Measurements from ENCODE around the gene HNF4A. TPM values are rescaled to one million over a fixed set of nuclear protein-coding genes. Genes with fewer than 3 reads are reported as not detected.

HNF4A gene
- total RNA-seq, 2 donors from 2014 or later = not detected

DNA sequence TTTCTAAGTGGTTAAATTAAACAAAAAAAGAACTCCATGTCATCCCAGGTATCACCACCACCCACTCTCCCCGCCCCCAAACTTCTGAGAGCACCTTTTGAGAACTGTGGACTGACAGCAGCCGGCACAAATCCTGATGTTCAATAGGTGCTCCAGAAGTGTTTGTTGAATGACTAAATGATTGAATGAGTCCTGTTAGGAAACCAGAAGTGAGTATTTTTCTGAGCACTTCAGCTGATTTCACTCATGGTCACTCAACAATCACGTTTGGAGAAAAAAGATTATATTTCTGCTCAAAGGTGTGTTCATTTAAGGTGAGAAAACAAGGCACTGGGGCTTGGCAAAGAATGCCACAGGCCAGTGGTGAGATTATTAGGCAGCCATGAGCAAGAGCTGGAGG is 6.2 kb upstream of the HNF4A start:
- Histone ChIP-seq H3K27ac (no peak overlapping the region), H3K4me1 (no peaks in the 10 kb centered on the region), H3K27me3 (no peaks in the 10 kb centered on the region), H3K4me3 (no peak overlapping the region), H3K36me3 (no peaks in the 10 kb centered on the region), H3K9me3 (no peaks in the 10 kb centered on the region)
- DNase-seq (ENCODE audit: low spot score) = no peak
- TF ChIP-seq CTCF (IDR thresholded peaks at IDR 0.05) = no peak

DNA sequence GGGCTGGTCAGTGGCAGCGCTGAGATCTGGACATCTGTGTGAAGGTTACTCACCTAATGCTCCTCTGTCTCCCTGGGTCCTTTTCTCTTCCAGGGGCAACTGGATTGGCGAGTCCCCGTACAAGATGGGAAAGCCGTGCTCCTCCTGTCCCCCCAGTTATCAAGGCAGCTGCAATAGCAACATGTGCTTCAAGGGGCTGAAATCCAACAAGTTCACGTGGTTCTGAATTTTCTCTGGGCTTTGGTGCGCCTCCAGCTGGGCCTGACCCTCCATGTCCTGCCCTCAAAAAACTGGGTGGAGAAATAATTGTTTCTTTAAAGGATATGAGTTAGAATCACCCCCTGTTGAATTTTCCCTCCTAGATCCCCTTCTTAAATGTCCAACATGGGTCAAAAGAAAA is 4.9 kb upstream of the HNF4A start:
- Histone ChIP-seq H3K4me1 (no peaks in the 10 kb centered on the region), H3K36me3 (no peaks in the 10 kb centered on the region), H3K4me3 (no peak overlapping the region), H3K9me3 (no peaks in the 10 kb centered on the region), H3K27ac (no peak overlapping the region), H3K27me3 (no peaks in the 10 kb centered on the region)
- no peak for TF ChIP-seq CTCF (IDR thresholded peaks at IDR 0.05)
- DNase-seq (ENCODE audit: low spot score) = no peak

- H3K4me3 ChIP-seq = no peak overlapping the region
- H3K4me1 ChIP-seq = no peaks in the 10 kb centered on the region
- TF ChIP-seq CTCF (IDR thresholded peaks at IDR 0.05) = no peak
- no peaks in the 10 kb centered on the region for H3K36me3 ChIP-seq
- H3K27ac ChIP-seq = no peak overlapping the region
- no peaks in the 10 kb centered on the region for H3K9me3 ChIP-seq
- no peaks in the 10 kb centered on the region for H3K27me3 ChIP-seq
- DNase-seq (ENCODE audit: low spot score) = no peak
Measured at GRCh38 chr20:44354979-44355497, 461 bp upstream of the HNF4A start.

GRCh38 chr20:44356353-44356723 is 839 bp downstream of the HNF4A start:
- no peak for DNase-seq (ENCODE audit: low spot score)
- H3K4me1 ChIP-seq = no peaks in the 10 kb centered on the region
- no peak for TF ChIP-seq CTCF (IDR thresholded peaks at IDR 0.05)
- no peaks in the 10 kb centered on the region for H3K9me3 ChIP-seq
- H3K27ac ChIP-seq = no peak overlapping the region
- no peaks in the 10 kb centered on the region for H3K27me3 ChIP-seq
- no peaks in the 10 kb centered on the region for H3K36me3 ChIP-seq
- H3K4me3 ChIP-seq = no peak overlapping the region

DNA sequence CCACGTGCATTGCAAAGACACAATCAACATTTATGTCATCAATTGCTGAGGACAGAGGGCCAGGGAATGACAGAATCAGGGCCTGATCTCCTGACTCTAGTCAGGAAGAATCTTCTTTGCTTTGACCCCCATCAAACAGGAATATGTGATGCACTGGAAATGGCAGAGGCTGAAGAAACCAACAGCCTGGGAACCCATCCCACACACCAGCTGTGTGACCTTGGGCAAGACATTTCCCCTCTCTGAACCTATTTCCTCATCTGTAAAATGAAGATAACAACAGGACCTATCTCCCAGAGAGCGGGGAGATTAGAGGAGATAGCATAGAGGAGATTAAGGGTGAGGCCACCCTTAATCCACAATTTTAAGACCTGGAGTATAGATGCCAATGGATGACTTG is 1.5 kb downstream of the HNF4A start:
- Histone ChIP-seq H3K27me3 (no peaks in the 10 kb centered on the region), H3K27ac (no peak overlapping the region), H3K4me1 (no peaks in the 10 kb centered on the region), H3K36me3 (no peaks in the 10 kb centered on the region), H3K9me3 (no peaks in the 10 kb centered on the region), H3K4me3 (no peak overlapping the region)
- TF ChIP-seq CTCF (IDR thresholded peaks at IDR 0.05) = no peak
- DNase-seq (ENCODE audit: low spot score) = no peak

DNA sequence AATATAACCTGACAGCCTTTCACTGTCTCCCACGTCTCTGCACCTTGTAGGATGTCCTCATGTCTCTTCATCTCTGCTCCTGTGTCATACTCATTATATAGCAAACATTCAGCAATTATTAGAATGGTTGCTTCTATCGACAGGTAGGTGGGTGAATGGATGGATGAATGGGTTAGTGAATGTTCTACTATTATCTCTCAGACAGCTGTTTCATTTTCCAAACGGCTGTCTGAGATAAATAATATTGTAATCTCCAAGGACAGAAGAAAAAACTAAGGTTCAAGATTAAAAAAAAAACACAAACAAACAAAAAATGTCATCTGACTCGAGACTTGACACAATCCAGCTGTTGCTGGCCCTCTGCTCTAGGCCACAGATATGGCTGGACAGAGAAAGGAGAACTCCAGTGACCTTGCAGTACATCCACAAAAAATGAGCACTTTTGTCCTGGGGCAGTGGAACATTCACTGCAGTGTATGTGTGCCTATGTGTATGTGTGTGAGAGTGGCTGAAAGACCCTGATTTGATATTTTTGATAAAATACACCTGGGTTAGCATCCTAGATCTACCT is 2.1 kb downstream of the HNF4A start:
- H3K27ac ChIP-seq = no peak overlapping the region
- no peak for DNase-seq (ENCODE audit: low spot score)

More for the DNA sequence above, 2.1 kb downstream of the HNF4A start:
- Histone ChIP-seq H3K4me1 (no peaks in the 10 kb centered on the region), H3K4me3 (no peak overlapping the region), H3K36me3 (no peaks in the 10 kb centered on the region), H3K27me3 (no peaks in the 10 kb centered on the region), H3K9me3 (no peaks in the 10 kb centered on the region)
- TF ChIP-seq CTCF (IDR thresholded peaks at IDR 0.05) = no peak

Measured in right atrium auricular region (tissue), 2 donors.